K562 (cell line): ENCODE data around the gene HSF2BP. TPM values are rescaled to one million over a fixed set of nuclear protein-coding genes. Genes with fewer than 3 reads are reported as not detected.
A peak's percentile ranks its signal among the peaks of the same experiment; 100 is the strongest.

ENCODE experiments used
- BHLHE40 ChIP-seq: IDR thresholded peaks from 2 replicates; pipeline ENCODE4 v1.6.1; 2011; ENCODE audit warnings: low read length, improper control_type of control experiment
- CEBPG ChIP-seq, 3 experiments: fragments of 200-800 bp in 1 of 3; sonication (Bioruptor generic) in 1 of 3; sonication (generic) in 1 of 3; formaldehyde crosslinking in 1 of 3; IDR thresholded peaks in 2 of 3; conservative IDR thresholded peaks in 1 of 3; 2 replicates each; pipeline versions ENCODE4 v1.6.1 to v1.8.0; 2016 to 2022; ENCODE audit warnings: missing compliant biosample characterization in 2 of 3, missing genetic modification characterization in 2 of 3, mild to moderate bottlenecking in 1 of 3, missing genetic modification reagents in 1 of 3
- CHD4 ChIP-seq: fragments of 200-600 bp; sonication (generic); IDR thresholded peaks from 3 replicates; pipeline ENCODE4 v1.6.1; 2012; ENCODE audit warnings: low read depth, mild to moderate bottlenecking, mixed read lengths, low read length, inconsistent platforms; ENCODE audit not compliant: insufficient read depth, insufficient replicate concordance, poor library complexity, severe bottlenecking
- CTCF ChIP-seq, 3 experiments: IDR thresholded peaks in 2 of 3; conservative IDR thresholded peaks in 1 of 3; 2 replicates each; pipeline ENCODE4 v1.5.1; 2011 to 2012; ENCODE audit warnings: low read length in 3 of 3, mild to moderate bottlenecking in 3 of 3, control low read depth in 2 of 3, improper control_type of control experiment in 1 of 3, inconsistent platforms in 1 of 3, low read depth in 1 of 3, mixed read lengths in 1 of 3, moderate library complexity in 1 of 3; ENCODE audit not compliant: insufficient read depth in 2 of 3
- FOSL1 ChIP-seq: fragments of 200-800 bp; sonication (Bioruptor generic); conservative IDR thresholded peaks from 2 replicates; pipeline ENCODE4 v1.6.1; 2016; ENCODE audit warnings: missing genetic modification characterization, missing compliant biosample characterization
- HLTF ChIP-seq: fragments of 450-650 bp; IDR thresholded peaks from 2 replicates; pipeline ENCODE4 v1.6.1; 2016
- ID3 ChIP-seq, 2 experiments: fragments of 250-450 bp in 1 of 2; fragments of 450-650 bp in 1 of 2; sonication (Bioruptor Pico) in 1 of 2; IDR thresholded peaks; 2 replicates each; pipeline versions ENCODE4 v1.6.1 to v1.8.0; 2016 to 2021; ENCODE audit warnings: mild to moderate bottlenecking in 2 of 2, moderate library complexity in 2 of 2, missing compliant biosample characterization in 1 of 2, missing genetic modification characterization in 1 of 2
- KDM1A ChIP-seq, 2 experiments: fragments of 450-650 bp; IDR thresholded peaks; 2 replicates each; pipeline ENCODE4 v1.6.1; 2016; ENCODE audit warnings: mild to moderate bottlenecking in 2 of 2
- RBM17 ChIP-seq: fragments of 200-400 bp; formaldehyde crosslinking; IDR thresholded peaks from 2 replicates; pipeline ENCODE4 v1.6.1; 2017; ENCODE audit warnings: low read depth, mild to moderate bottlenecking, low read length, borderline replicate concordance
- SMARCB1 ChIP-seq: IDR thresholded peaks from 2 replicates; pipeline ENCODE4 v1.6.1; 2011; ENCODE audit warnings: improper control_type of control experiment, low read depth; ENCODE audit not compliant: insufficient read length
- SRSF9 ChIP-seq: fragments of 200-400 bp; formaldehyde crosslinking; IDR thresholded peaks from 2 replicates; pipeline ENCODE4 v1.6.1; 2017; ENCODE audit warnings: low read depth, low read length, borderline replicate concordance
- TAF7 ChIP-seq: fragments of 450-650 bp; IDR thresholded peaks from 2 replicates; pipeline ENCODE4 v1.6.1; 2016; ENCODE audit warnings: missing genetic modification characterization, missing compliant biosample characterization
- TFAP4 ChIP-seq: sonication (generic); formaldehyde crosslinking; IDR thresholded peaks from 2 replicates; pipeline ENCODE4 v1.8.0; 2022; ENCODE audit warnings: missing genetic modification reagents, mild to moderate bottlenecking, moderate library complexity, borderline replicate concordance
- TRIM28 ChIP-seq: fragments of 450-650 bp; IDR thresholded peaks from 2 replicates; pipeline ENCODE4 v1.6.1; 2017
- ZBTB1 ChIP-seq: sonication (generic); formaldehyde crosslinking; IDR thresholded peaks from 2 replicates; pipeline ENCODE4 v1.8.1; 2023; ENCODE audit warnings: missing genetic modification reagents, low read depth, mild to moderate bottlenecking, borderline replicate concordance
- ZBTB33 ChIP-seq: sonication (generic); formaldehyde crosslinking; IDR thresholded peaks from 2 replicates; pipeline ENCODE4 v1.8.1; 2023; ENCODE audit warnings: mild to moderate bottlenecking, missing genetic modification reagents
- ZKSCAN8 ChIP-seq: fragments of 200-800 bp; sonication (Bioruptor generic); IDR thresholded peaks from 2 replicates; pipeline ENCODE4 v1.6.1; 2016; ENCODE audit warnings: missing genetic modification characterization, missing compliant biosample characterization
- ZNF274 ChIP-seq: IDR thresholded peaks from 2 replicates; pipeline ENCODE4 v1.6.1; 2011; ENCODE audit warnings: low read depth, mild to moderate bottlenecking, low read length, moderate library complexity, borderline replicate concordance
- ZNF695 ChIP-seq: fragments of 450-650 bp; formaldehyde crosslinking; IDR thresholded peaks from 2 replicates; pipeline ENCODE4 v1.4.0; 2020; ENCODE audit warnings: mild to moderate bottlenecking, moderate library complexity
- polyA plus RNA-seq, 8 experiments: library from polyadenylated mRNA; depleted of rRNA in 4 of 8; stranded (reverse) in 5 of 8; unstranded in 3 of 8; fragments of >200 nt; fragmentation: Nextera tagmentation in 2 of 8; fragmentation: Illumina TruSeq in 1 of 8; extraction: Ambion mirVana in 2 of 8; extraction: Trizol in 1 of 8; gene quantifications; 2 replicates each; pipeline versions ENCODE4 v1.2.1 to v1.2.3, GENCODE V29; 2011 to 2014; ENCODE audit warnings: inconsistent platforms in 1 of 8, missing spikeins in 1 of 8
- total RNA-seq, 7 experiments: library from RNA; depleted of rRNA in 6 of 7; stranded (reverse); fragments of >200 nt in 6 of 7; fragmentation: Illumina TruSeq in 2 of 7; extraction: Trizol in 2 of 7; gene quantifications; 2 replicates each; pipeline versions ENCODE4 v1.2.1 to v1.2.3, GENCODE V29; 2011 to 2021; ENCODE audit warnings: low replicate concordance in 1 of 7
- TF ChIP-seq, protein P1 (sequence below): fragments of 450-650 bp; IDR thresholded peaks from 2 replicates; pipeline ENCODE4 v1.6.1; 2016; ENCODE audit warnings: mild to moderate bottlenecking

Gene HSF2BP
- total and polyA plus RNA-seq, 9 of the 15 experiments (the other 6 are each of a cell fraction or from before 2014, with no cell fraction given) = 0.04 to 0.57 (median 0.20) TPM; not detected in 2

- TF ChIP-seq CEBPG (CRISPR knock-in tag; IDR thresholded peaks at IDR 0.05) (no peak), CEBPG (tag; conservative IDR thresholded peaks at IDR 0.05 in 1 of 2, IDR thresholded peaks at IDR 0.05 in 1 of 2) (no peak), ZKSCAN8 (no peak), ZNF695 (CRISPR knock-in tag) (no peak), RBM17 (no peak), TRIM28 (no peak), BHLHE40 (no peak), CHD4 (no peak), FOSL1 (0 out of 2 replicates have a peak, but pooled peaks have one; percentile 28), SMARCB1 (no peak), TFAP4 (CRISPR knock-in tag) (no peak), CTCF (IDR thresholded peaks at IDR 0.05 in 2 of 3, conservative IDR thresholded peaks at IDR 0.05 in 1 of 3; ENCODE audit: insufficient read depth in 2 of 3, low read depth in 1 of 3, low read length in 3 of 3) (peak; percentile 45 to 58 (median 50); a peak in 5 of 6 replicates), ZBTB1 (CRISPR knock-in tag) (no peak), HLTF (no peak), ZBTB33 (CRISPR knock-in tag) (peak; percentile 82), ZNF274 (no peak), TAF7 (tag) (no peak), KDM1A (IDR thresholded peaks at IDR 0.05) (no peak), ID3 (CRISPR knock-in tag; IDR thresholded peaks at IDR 0.05) (0 out of 2 replicates have a peak, but pooled peaks have one; percentile 43), ID3 (tag; IDR thresholded peaks at IDR 0.05) (no peak), SRSF9 (no peak)
- TF ChIP-seq, protein P1, sequence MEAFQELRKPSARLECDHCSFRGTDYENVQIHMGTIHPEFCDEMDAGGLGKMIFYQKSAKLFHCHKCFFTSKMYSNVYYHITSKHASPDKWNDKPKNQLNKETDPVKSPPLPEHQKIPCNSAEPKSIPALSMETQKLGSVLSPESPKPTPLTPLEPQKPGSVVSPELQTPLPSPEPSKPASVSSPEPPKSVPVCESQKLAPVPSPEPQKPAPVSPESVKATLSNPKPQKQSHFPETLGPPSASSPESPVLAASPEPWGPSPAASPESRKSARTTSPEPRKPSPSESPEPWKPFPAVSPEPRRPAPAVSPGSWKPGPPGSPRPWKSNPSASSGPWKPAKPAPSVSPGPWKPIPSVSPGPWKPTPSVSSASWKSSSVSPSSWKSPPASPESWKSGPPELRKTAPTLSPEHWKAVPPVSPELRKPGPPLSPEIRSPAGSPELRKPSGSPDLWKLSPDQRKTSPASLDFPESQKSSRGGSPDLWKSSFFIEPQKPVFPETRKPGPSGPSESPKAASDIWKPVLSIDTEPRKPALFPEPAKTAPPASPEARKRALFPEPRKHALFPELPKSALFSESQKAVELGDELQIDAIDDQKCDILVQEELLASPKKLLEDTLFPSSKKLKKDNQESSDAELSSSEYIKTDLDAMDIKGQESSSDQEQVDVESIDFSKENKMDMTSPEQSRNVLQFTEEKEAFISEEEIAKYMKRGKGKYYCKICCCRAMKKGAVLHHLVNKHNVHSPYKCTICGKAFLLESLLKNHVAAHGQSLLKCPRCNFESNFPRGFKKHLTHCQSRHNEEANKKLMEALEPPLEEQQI = no peak
Observed at GRCh38 chr21:43653626-43654025, 5.7 kb downstream of the HSF2BP start (continued).
